Testis (tissue), 2 donors: Measurements from ENCODE around the gene PPARD.

Experiments
- CTCF ChIP-seq, 3 experiments: fragments of 450-650 bp in 2 of 3; fragments of 200-600 bp in 1 of 3; sonication (generic) in 1 of 3; IDR thresholded peaks; one replicate each; pipeline ENCODE4 v1.5.1; 2016 to 2019; ENCODE audit warnings: antibody characterized with exemption in 3 of 3, mild to moderate bottlenecking in 2 of 3, moderate library complexity in 1 of 3
- POLR2A ChIP-seq: fragments of 450-650 bp; IDR thresholded peaks from one replicate; pipeline ENCODE4 v1.6.1; 2017; ENCODE audit warnings: antibody characterized with exemption, mild to moderate bottlenecking, moderate library complexity

GRCh38 chr6:35312807-35313206 lies 29.6 kb upstream of the PPARD start:
- TF ChIP-seq POLR2A, result no peak
- TF ChIP-seq CTCF (IDR thresholded peaks at IDR 0.05), result no peak
